K562 (cell line): ENCODE results near the gene NMBR. TPM values are rescaled to one million over a fixed set of nuclear protein-coding genes. Genes with fewer than 3 reads are reported as not detected.

Source experiments
- MAFK ChIP-seq: IDR thresholded peaks from 2 replicates; pipeline ENCODE4 v1.6.1; 2011; ENCODE audit warnings: low read length, improper control_type of control experiment
- MAZ ChIP-seq, 2 experiments: fragments of 450-650 bp in 1 of 2; sonication (generic) in 1 of 2; formaldehyde crosslinking; IDR thresholded peaks in 1 of 2; conservative IDR thresholded peaks in 1 of 2; 2 replicates each; pipeline versions ENCODE4 v1.4.0 to v1.5.0; 2020; ENCODE audit warnings: mild to moderate bottlenecking in 1 of 2, missing genetic modification reagents in 1 of 2
- MCM3 ChIP-seq: fragments of 450-650 bp; IDR thresholded peaks from 2 replicates; pipeline ENCODE4 v1.6.1; 2016
- MIER1 ChIP-seq: fragments of 450-650 bp; IDR thresholded peaks from 2 replicates; pipeline ENCODE4 v1.6.1; 2016; ENCODE audit warnings: antibody characterized with exemption, mild to moderate bottlenecking, low read depth
- NCOA2 ChIP-seq, 2 experiments: fragments of 450-650 bp; IDR thresholded peaks; 2 replicates each; pipeline ENCODE4 v1.6.1; 2018; ENCODE audit warnings: mild to moderate bottlenecking in 2 of 2, moderate library complexity in 1 of 2; ENCODE audit not compliant: partially characterized antibody in 2 of 2
- NEUROD1 ChIP-seq: fragments of 150-350 bp; IDR thresholded peaks from 2 replicates; pipeline ENCODE4 v1.6.1; 2014; ENCODE audit warnings: borderline replicate concordance, low read length, low read depth; ENCODE audit not compliant: partially characterized antibody
- RBM14 ChIP-seq: fragments of 200-400 bp; formaldehyde crosslinking; IDR thresholded peaks from 2 replicates; pipeline ENCODE4 v1.6.1; 2018; ENCODE audit warnings: low read depth, mild to moderate bottlenecking, low read length, moderate library complexity, borderline replicate concordance; ENCODE audit not compliant: insufficient read depth
- REST ChIP-seq, 2 experiments: fragments of 450-650 bp; formaldehyde crosslinking in 1 of 2; IDR thresholded peaks; 2 replicates each; pipeline versions ENCODE4 v1.4.0 to v1.6.1; 2014 to 2020; ENCODE audit warnings: mild to moderate bottlenecking in 2 of 2, borderline replicate concordance in 1 of 2, low read depth in 1 of 2
- SMARCA5 ChIP-seq: fragments of 450-650 bp; IDR thresholded peaks from 2 replicates; pipeline ENCODE4 v1.6.1; 2016
- SOX6 ChIP-seq: fragments of 450-650 bp; IDR thresholded peaks from 2 replicates; pipeline ENCODE4 v1.6.1; 2014; ENCODE audit warnings: mild to moderate bottlenecking
- polyA plus RNA-seq, 8 experiments: library from polyadenylated mRNA; depleted of rRNA in 4 of 8; stranded (reverse) in 5 of 8; unstranded in 3 of 8; fragments of >200 nt; fragmentation: Nextera tagmentation in 2 of 8; fragmentation: Illumina TruSeq in 1 of 8; extraction: Ambion mirVana in 2 of 8; extraction: Trizol in 1 of 8; gene quantifications; 2 replicates each; pipeline versions ENCODE4 v1.2.1 to v1.2.3, GENCODE V29; 2011 to 2014; ENCODE audit warnings: inconsistent platforms in 1 of 8, missing spikeins in 1 of 8
- total RNA-seq, 7 experiments: library from RNA; depleted of rRNA in 6 of 7; stranded (reverse); fragments of >200 nt in 6 of 7; fragmentation: Illumina TruSeq in 2 of 7; extraction: Trizol in 2 of 7; gene quantifications; 2 replicates each; pipeline versions ENCODE4 v1.2.1 to v1.2.3, GENCODE V29; 2011 to 2021; ENCODE audit warnings: low replicate concordance in 1 of 7
- TF ChIP-seq, protein P1 (sequence below): fragments of 250-450 bp; sonication (Bioruptor Pico); IDR thresholded peaks from 2 replicates; pipeline ENCODE4 v1.5.1; 2021; ENCODE audit warnings: mild to moderate bottlenecking

The NMBR gene
- total and polyA plus RNA-seq, 9 of the 15 experiments (the other 6 are each of a cell fraction or from before 2014, with no cell fraction given), result not detected

DNA sequence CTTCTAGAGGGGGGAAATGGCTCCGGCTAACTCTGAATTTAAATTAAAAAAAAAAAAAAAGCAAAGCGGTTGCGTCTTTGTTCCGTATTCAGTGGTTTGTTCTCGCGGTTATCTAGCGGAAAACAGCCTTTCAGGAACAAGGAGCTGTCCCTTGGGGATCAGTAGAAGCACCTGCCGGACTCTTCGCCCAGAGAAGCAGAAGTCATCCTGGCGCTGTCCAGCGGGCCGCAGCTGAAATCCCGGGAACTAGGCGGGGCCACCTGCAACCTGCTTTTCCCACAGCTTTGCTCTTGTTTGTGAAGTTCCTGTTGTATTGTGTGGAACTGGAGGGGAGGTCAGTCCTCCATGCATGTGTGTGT lies 58.1 kb downstream of the NMBR start (continued):
- TF ChIP-seq REST (IDR thresholded peaks at IDR 0.05; ENCODE audit: borderline replicate concordance) (peak; percentile 98), REST (CRISPR knock-in tag; IDR thresholded peaks at IDR 0.05; ENCODE audit: low read depth) (peak; percentile 87), NEUROD1 (no peak), MIER1 (peak; percentile 87), MAZ (CRISPR knock-in tag; conservative IDR thresholded peaks at IDR 0.05 in 1 of 2, IDR thresholded peaks at IDR 0.05 in 1 of 2) (peak in 1 of 2 experiments; percentile 72; a peak in 1 of 4 replicates), SOX6 (no peak), MAFK (no peak), NCOA2 (IDR thresholded peaks at IDR 0.05; ENCODE audit: partially characterized antibody in 2 of 2) (no peak), SMARCA5 (no peak), RBM14 (no peak), MCM3 (no peak)
- TF ChIP-seq, protein P1, sequence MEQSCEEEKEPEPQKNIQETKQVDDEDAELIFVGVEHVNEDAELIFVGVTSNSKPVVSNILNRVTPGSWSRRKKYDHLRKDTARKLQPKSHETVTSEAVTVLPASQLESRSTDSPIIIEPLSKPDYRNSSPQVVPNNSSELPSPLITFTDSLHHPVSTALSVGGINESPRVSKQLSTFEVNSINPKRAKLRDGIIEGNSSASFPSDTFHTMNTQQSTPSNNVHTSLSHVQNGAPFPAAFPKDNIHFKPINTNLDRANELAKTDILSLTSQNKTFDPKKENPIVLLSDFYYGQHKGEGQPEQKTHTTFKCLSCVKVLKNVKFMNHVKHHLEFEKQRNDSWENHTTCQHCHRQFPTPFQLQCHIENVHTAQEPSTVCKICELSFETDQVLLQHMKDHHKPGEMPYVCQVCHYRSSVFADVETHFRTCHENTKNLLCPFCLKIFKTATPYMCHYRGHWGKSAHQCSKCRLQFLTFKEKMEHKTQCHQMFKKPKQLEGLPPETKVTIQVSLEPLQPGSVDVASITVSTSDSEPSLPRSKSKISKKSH (CRISPR knock-in tag), result no peak
